CD14-positive monocyte (primary cell): ENCODE results near the gene PLAAT3. TPM values are rescaled to one million over a fixed set of nuclear protein-coding genes. Genes with fewer than 3 reads are reported as not detected.

Experiments
- DNase-seq, 3 donors: peaks; one replicate each; pipeline ENCODE4 v3.0.0-alpha.2; 2011 to 2022
- H2AFZ ChIP-seq: 2 replicates; pipeline ENCODE4 v1.6.0; 2012; ENCODE audit warnings: mild to moderate bottlenecking, low read depth, low read length, inconsistent platforms; ENCODE audit not compliant: insufficient read depth, poor library complexity, severe bottlenecking
- H3K27ac ChIP-seq, 2 donors: 1 replicate in 1 of 2; 2 replicates in 1 of 2; pipeline ENCODE4 v1.5.1; 2012 to 2013; ENCODE audit warnings: low read length in 2 of 2, control low read depth in 1 of 2, inconsistent platforms in 1 of 2, low read depth in 1 of 2, mild to moderate bottlenecking in 1 of 2
- H3K27me3 ChIP-seq, 2 donors: one replicate each; pipeline versions ENCODE4 v1.6.0 to v1.6.1; 2011 to 2013; ENCODE audit warnings: low read length in 2 of 2; ENCODE audit not compliant: control insufficient read depth in 2 of 2, insufficient read depth in 2 of 2
- H3K36me3 ChIP-seq, 2 donors: replicated peaks in 1 of 2; 1 replicate in 1 of 2; 2 replicates in 1 of 2; pipeline versions ENCODE4 v1.5.1 to v1.6.1; 2012 to 2013; ENCODE audit warnings: low read length in 2 of 2, control low read depth in 1 of 2, inconsistent platforms in 1 of 2, mild to moderate bottlenecking in 1 of 2; ENCODE audit not compliant: insufficient read depth in 2 of 2, control insufficient read depth in 1 of 2
- H3K4me1 ChIP-seq, 2 donors: 1 replicate in 1 of 2; 2 replicates in 1 of 2; pipeline versions ENCODE4 v1.5.1 to v1.6.1; 2012 to 2013; ENCODE audit warnings: low read length in 2 of 2, control low read depth in 1 of 2, inconsistent platforms in 1 of 2, mild to moderate bottlenecking in 1 of 2, moderate library complexity in 1 of 2; ENCODE audit not compliant: insufficient read depth in 2 of 2, control insufficient read depth in 1 of 2
- H3K4me2 ChIP-seq: replicated peaks from 2 replicates; pipeline ENCODE3; 2012; ENCODE audit warnings: low read length, moderate library complexity, mild to moderate bottlenecking; ENCODE audit not compliant: poor library complexity, severe bottlenecking; ENCODE audit errors: extremely low read depth
- H3K4me3 ChIP-seq, 3 experiments: fragments of 200-600 bp in 1 of 3; sonication (generic) in 1 of 3; replicated peaks in 1 of 3; 1 replicate in 2 of 3; 2 replicates in 1 of 3; pipeline ENCODE4 v1.5.1; 2011 to 2013; ENCODE audit warnings: low read length in 3 of 3, mild to moderate bottlenecking in 3 of 3, control low read depth in 2 of 3, low read depth in 2 of 3, inconsistent platforms in 1 of 3, moderate library complexity in 1 of 3
- H3K79me2 ChIP-seq: 2 replicates; pipeline ENCODE4 v1.6.0; 2012; ENCODE audit warnings: mild to moderate bottlenecking, control low read depth, inconsistent platforms, low read length, moderate library complexity; ENCODE audit not compliant: insufficient read depth
- H3K9ac ChIP-seq: 2 replicates; pipeline ENCODE4 v1.6.0; 2017; ENCODE audit warnings: low read length, mild to moderate bottlenecking; ENCODE audit not compliant: insufficient read depth, poor library complexity, severe bottlenecking
- H3K9me3 ChIP-seq, 2 donors: replicated peaks in 1 of 2; 1 replicate in 1 of 2; 2 replicates in 1 of 2; pipeline versions ENCODE4 v1.5.1 to v1.6.1; 2012 to 2013; ENCODE audit warnings: low read length in 2 of 2, control low read depth in 1 of 2; ENCODE audit not compliant: control insufficient read depth in 1 of 2, insufficient read depth in 1 of 2
- H4K20me1 ChIP-seq: 2 replicates; pipeline ENCODE4 v1.6.0; 2012; ENCODE audit warnings: mild to moderate bottlenecking, low read length, control low read depth, moderate library complexity; ENCODE audit not compliant: insufficient read depth
- H3K27ac Mint-ChIP-seq, 7 donors: one replicate each; pipeline ENCODE4 v1.8.0; 2020; ENCODE audit warnings: mild to moderate bottlenecking in 7 of 7, mixed read lengths in 7 of 7, moderate library complexity in 6 of 7, inconsistent platforms in 2 of 7
- H3K27me3 Mint-ChIP-seq, 3 donors: one replicate each; pipeline ENCODE4 v1.8.0; 2021 to 2022; ENCODE audit warnings: low read depth in 3 of 3, mild to moderate bottlenecking in 3 of 3, mixed read lengths in 3 of 3, moderate library complexity in 3 of 3, inconsistent platforms in 1 of 3
- H3K36me3 Mint-ChIP-seq, 2 donors: one replicate each; pipeline ENCODE4 v1.8.0; 2020; ENCODE audit warnings: mixed read lengths in 2 of 2, inconsistent platforms in 1 of 2, mild to moderate bottlenecking in 1 of 2
- H3K4me1 Mint-ChIP-seq: one replicate; pipeline ENCODE4 v1.8.0; 2020; ENCODE audit warnings: mild to moderate bottlenecking, mixed read lengths
- H3K4me3 Mint-ChIP-seq, 2 donors: one replicate each; pipeline ENCODE4 v1.8.0; 2020; ENCODE audit warnings: mild to moderate bottlenecking in 2 of 2, mixed read lengths in 2 of 2, moderate library complexity in 1 of 2
- H3K9me3 Mint-ChIP-seq, 7 donors: one replicate each; pipeline ENCODE4 v1.8.0; 2020 to 2022; ENCODE audit warnings: mixed read lengths in 7 of 7, mild to moderate bottlenecking in 6 of 7, moderate library complexity in 6 of 7, inconsistent platforms in 2 of 7
- CTCF ChIP-seq: fragments of 200-600 bp; IDR thresholded peaks from one replicate; pipeline ENCODE4 v1.8.0; 2022; ENCODE audit warnings: antibody characterized with exemption, mild to moderate bottlenecking
- WGBS: methylation state at CpG from one replicate; pipeline ENCODE4 v1.1.5; 2013; ENCODE audit warnings: missing lambda C conversion rate; ENCODE audit not compliant: insufficient coverage; 5-methylcytosine and 5-hydroxymethylcytosine counted together
- intact Hi-C, 2 donors: fragments of 100-400 bp; cut with micrococcal nuclease; formaldehyde crosslinking; loops; one replicate each; pipeline versions ENCODE4 v1.15.0 to v1.15.1; 2023
- polyA plus RNA-seq, 3 donors: library from polyadenylated mRNA; depleted of rRNA in 1 of 3; unstranded in 2 of 3; stranded (reverse) in 1 of 3; fragments of 300-500 nt in 2 of 3; fragments of >200 nt in 1 of 3; fragmentation: Illumina TruSeq in 2 of 3; gene quantifications; 1 replicate in 2 of 3; 2 replicates in 1 of 3; pipeline ENCODE4 v1.2.3, GENCODE V29; 2012 to 2021

PLAAT3 gene
- polyA plus RNA-seq, 3 donors: 20.2 to 67.3 (median 34.2) TPM

GRCh38 chr11:63553759-63554158 lies 60.5 kb downstream of the PLAAT3 start:
- Histone ChIP-seq H3K4me3 (peak overlapping the region in 1 of 3 experiments; percentile 35), H3K4me2 (peak overlapping the region; percentile 42), H3K4me1 (peaks cover 8 to 13% of the 10 kb centered on the region in 2 donors), H3K36me3 (no peaks in the 10 kb centered on the region), H4K20me1 (no peaks in the 10 kb centered on the region), H3K9me3 (no peaks in the 10 kb centered on the region), H3K27me3 (no peaks in the 10 kb centered on the region), H3K9ac (peak overlapping the region; percentile 25), H3K79me2 (no peaks in the 10 kb centered on the region), H2AFZ (peak overlapping the region; percentile 77), H3K27ac (peak overlapping the region in 1 of 2 donors; percentile 48)
- peak overlapping the region in 5 of 7 donors; percentile 38 to 77 (median 68) for H3K27ac Mint-ChIP-seq
- no peak for TF ChIP-seq CTCF
- peak overlapping the region; percentile 59 to 80 for H3K4me3 Mint-ChIP-seq
- H3K4me1 Mint-ChIP-seq: peaks cover 20% of the 10 kb centered on the region
- H3K27me3 Mint-ChIP-seq: peaks cover 0 to 14% (median 10%) of the 10 kb centered on the region in 3 donors
- WGBS: 0% methylated on average over 7 of the region's 8 CpGs
- intact Hi-C loops: no loop called here
- H3K36me3 Mint-ChIP-seq: no peaks in the 10 kb centered on the region
- no peaks in the 10 kb centered on the region for H3K9me3 Mint-ChIP-seq
- DNase-seq: peak in 2 of 3 donors; percentile 20 to 23

- intact Hi-C loops: no loop called here
- peaks cover 8 to 13% of the 10 kb centered on the region in 2 donors for H3K4me1 ChIP-seq
Observed at GRCh38 chr11:63552921-63553320, 61.3 kb downstream of the PLAAT3 start.

More at GRCh38 chr11:63552921-63553320, 61.3 kb downstream of the PLAAT3 start:
- 87% methylated on average over 3 of the region's 7 CpGs for WGBS
- Histone ChIP-seq H3K9ac (no peak overlapping the region), H3K27me3 (no peaks in the 10 kb centered on the region), H3K4me3 (no peak overlapping the region), H3K27ac (no peak overlapping the region), H3K36me3 (no peaks in the 10 kb centered on the region), H4K20me1 (no peaks in the 10 kb centered on the region), H2AFZ (no peak overlapping the region), H3K9me3 (no peaks in the 10 kb centered on the region), H3K79me2 (no peaks in the 10 kb centered on the region), H3K4me2 (no peak overlapping the region)
- no peak for DNase-seq
- Mint-ChIP-seq H3K9me3 (no peaks in the 10 kb centered on the region), H3K4me3 (no peak overlapping the region), H3K27ac (peak overlapping the region in 1 of 7 donors; percentile 45), H3K27me3 (peaks cover 0 to 14% (median 10%) of the 10 kb centered on the region in 3 donors), H3K4me1 (peaks cover 20% of the 10 kb centered on the region), H3K36me3 (no peaks in the 10 kb centered on the region)
- no peak for TF ChIP-seq CTCF
